Aorta (tissue), 5 donors: ENCODE measurements around the gene MMD. TPM values are rescaled to one million over a fixed set of nuclear protein-coding genes. Genes with fewer than 3 reads are reported as not detected.
A peak's percentile ranks its signal among the peaks of the same experiment; 100 is the strongest.
"Not testable (repeated sequence)": the region's sequence is repeated elsewhere in the genome, so short reads cannot be mapped to it uniquely, and the experiment has no call there.

Experiments
- ATAC-seq: fragments of 200-7000 bp; cut with Tn5 transposase; one replicate; pipeline ENCODE4 v1.9.1; 2022; ENCODE audit warnings: moderate library complexity; ENCODE audit not compliant: low FRiP score
- DNase-seq, 2 donors: peaks; one replicate each; pipeline ENCODE4 v3.0.0-alpha.2; 2020
- H3K27ac ChIP-seq, 2 donors: one replicate each; pipeline ENCODE4 v1.5.1; 2013; ENCODE audit warnings: low read length in 2 of 2, mild to moderate bottlenecking in 2 of 2, moderate library complexity in 2 of 2, control low read depth in 1 of 2, inconsistent platforms in 1 of 2, low read depth in 1 of 2
- H3K27me3 ChIP-seq, 2 donors: one replicate each; pipeline ENCODE4 v1.6.1; 2013; ENCODE audit warnings: control low read depth in 1 of 2, low read length in 1 of 2, mild to moderate bottlenecking in 1 of 2, moderate library complexity in 1 of 2; ENCODE audit not compliant: insufficient read depth in 2 of 2, control insufficient read depth in 1 of 2
- H3K36me3 ChIP-seq, 2 donors: one replicate each; pipeline ENCODE4 v1.6.1; 2013; ENCODE audit warnings: control low read depth in 1 of 2, low read length in 1 of 2, mild to moderate bottlenecking in 1 of 2; ENCODE audit not compliant: insufficient read depth in 2 of 2, control insufficient read depth in 1 of 2
- H3K4me1 ChIP-seq, 2 donors: one replicate each; pipeline ENCODE4 v1.6.1; 2013; ENCODE audit warnings: low read length in 2 of 2, control low read depth in 1 of 2, mild to moderate bottlenecking in 1 of 2, moderate library complexity in 1 of 2; ENCODE audit not compliant: insufficient read depth in 2 of 2, control insufficient read depth in 1 of 2
- H3K4me3 ChIP-seq, 2 donors: one replicate each; pipeline ENCODE4 v1.5.1; 2013; ENCODE audit warnings: low read length in 2 of 2, control low read depth in 1 of 2, mild to moderate bottlenecking in 1 of 2
- H3K9me3 ChIP-seq: one replicate; pipeline ENCODE4 v1.6.1; 2013; ENCODE audit warnings: mild to moderate bottlenecking, low read length; ENCODE audit not compliant: control insufficient read depth
- WGBS, 2 donors: extraction: QIAGEN DNeasy Blood & Tissue Kit; methylation state at CpG; one replicate each; pipeline ENCODE4 v1.1.7; 2013; 5-methylcytosine and 5-hydroxymethylcytosine counted together
- intact Hi-C, 2 donors: fragments of 100-400 bp; cut with DNase I; formaldehyde crosslinking; loops; one replicate each; pipeline versions ENCODE4 v1.14.2 to v1.15.0; 2022
- long read RNA-seq, 2 donors: library from polyadenylated mRNA; unstranded; transcript quantifications; one replicate each; pipeline ENCODE4 v2.0.0, GENCODE V29; 2020 to 2021
- polyA plus RNA-seq, 2 donors: library from polyadenylated mRNA; stranded (reverse); fragments of 200-250 nt; gene quantifications; one replicate each; pipeline ENCODE4 v1.2.3, GENCODE V29; 2013
- total RNA-seq, 2 donors: library from RNA; stranded (reverse); fragmentation: NEBNext Ultra II Directional; extraction: Animal tissue kit (Norgen Biotek cat#: 25700); gene quantifications; one replicate each; pipeline ENCODE4 v1.2.1, GENCODE V29; 2021
- donor health status: healthy with polysubstance abuse.
- donor health status: Bipolar disorder and iron deficiency.
- donor health status: DM: no; HTN: no; CAD: no.
- donor health status: DM: no; HTN: no; CAD: no.
- donor health status: DM: yes; HTN: yes; CAD: no.

Gene MMD, protein sequence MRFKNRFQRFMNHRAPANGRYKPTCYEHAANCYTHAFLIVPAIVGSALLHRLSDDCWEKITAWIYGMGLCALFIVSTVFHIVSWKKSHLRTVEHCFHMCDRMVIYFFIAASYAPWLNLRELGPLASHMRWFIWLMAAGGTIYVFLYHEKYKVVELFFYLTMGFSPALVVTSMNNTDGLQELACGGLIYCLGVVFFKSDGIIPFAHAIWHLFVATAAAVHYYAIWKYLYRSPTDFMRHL
- 10 to 100 TPM in 1 of 2 donors, 1 to 10 TPM in 1; 9.4 to 13.9 TPM for total RNA-seq
- polyA plus RNA-seq, result 10 to 100 TPM in 1 of 2 donors, 1 to 10 TPM in 1; 3.3 to 12.8 TPM
- long read RNA-seq, donor 1, transcript MMD-201 (7 exons, 2,735 nt), result major isoform, 8 of 19 reads
- long read RNA-seq, donor 1, partial matches to known transcripts, result 4 of 19 reads
- long read RNA-seq, donor 1, other reads (novel, unspliced or antisense), result 5 of 19 reads
- long read RNA-seq, donor 2, partial matches to known transcripts, result 0 of 4 reads
- long read RNA-seq, donor 2, other reads (novel, unspliced or antisense), result 1 of 4 reads

DNA sequence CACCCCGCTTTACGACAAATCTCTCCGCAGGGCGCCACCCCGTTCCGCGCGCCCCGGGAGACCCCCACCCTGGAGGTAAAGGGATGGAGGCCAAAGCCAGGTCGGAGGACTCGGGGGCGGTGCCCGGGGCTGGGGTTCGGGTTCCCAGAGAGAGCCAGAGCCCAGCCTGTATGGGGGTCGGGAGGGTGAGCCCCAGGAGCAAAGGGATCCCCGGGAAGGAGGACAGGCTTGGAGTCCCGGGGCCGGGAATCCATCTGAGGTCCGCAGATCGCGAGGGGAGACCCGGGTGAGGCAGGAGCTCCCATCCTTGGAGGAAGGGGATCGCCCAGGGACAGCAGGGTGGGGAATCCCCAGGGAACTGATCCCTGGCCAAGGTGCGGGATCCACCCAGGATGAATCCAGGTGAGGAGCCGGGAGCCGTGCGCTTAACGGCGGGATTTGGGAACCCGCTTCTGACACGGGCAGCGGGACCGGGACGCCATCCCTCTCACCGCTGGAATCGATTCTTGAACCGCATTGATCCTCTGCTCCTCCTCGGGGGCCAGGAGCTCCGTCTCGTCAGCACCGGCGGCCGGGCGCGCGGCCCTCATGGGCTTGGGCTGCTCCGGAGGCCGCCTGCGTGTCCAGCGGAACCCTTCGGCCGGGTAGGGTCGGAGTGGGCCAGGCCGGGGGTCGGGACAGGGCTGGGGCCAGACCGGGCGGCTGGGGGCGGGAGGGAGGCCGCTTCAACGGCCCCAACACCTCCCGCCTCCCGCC is at the start of gene MMD:
MMD (minus strand) TSS at position 657 of the 756 bp plus-strand sequence; CDS start at position 517, 140 bp downstream.
- intact Hi-C loops, result loop anchor here (5.0 to 10.0 kb wide), 3 partner anchors 149 to 331 kb away; partner anchors contain the start of gene PCTP (in 1 of the 2)
- ATAC-seq, result peak; percentile 37
- H3K27me3 ChIP-seq, result no peaks in the 10 kb centered on the region
- H3K9me3 ChIP-seq, result no peaks in the 10 kb centered on the region
- H3K27ac ChIP-seq, result no peak within 1 kb of the TSS
- WGBS, 2 donors, result 1% methylated on average over 53 to 62 of the region's 62 CpGs
- H3K4me3 ChIP-seq, result peak within 1 kb of the TSS; percentile 93 to 100
- DNase-seq, result peak in 1 of 2 donors; percentile 59
- H3K36me3 ChIP-seq, result no peaks in the 10 kb centered on the region
- H3K4me1 ChIP-seq, result peaks cover 0 to 3% of the 10 kb centered on the region in 2 donors

DNA sequence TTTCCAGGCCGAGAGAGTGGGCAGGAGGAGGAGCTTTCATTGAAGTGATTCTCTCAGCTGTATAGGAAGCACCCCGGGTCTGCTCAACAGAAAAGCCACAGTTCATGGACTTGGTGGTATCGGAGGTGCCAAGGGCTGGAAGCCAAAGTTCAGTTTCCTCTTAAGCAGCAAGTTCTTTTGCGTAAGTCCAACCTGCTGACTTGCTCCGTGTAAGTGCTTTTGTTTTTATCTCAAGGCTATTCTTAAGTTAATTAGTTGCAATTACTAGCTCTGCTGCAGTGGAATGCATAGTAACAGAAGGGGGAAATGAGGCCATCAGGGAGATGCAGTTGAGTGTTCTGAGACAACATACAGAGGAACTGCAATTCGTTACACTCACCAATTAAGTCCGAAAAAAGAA is 45.0 kb upstream of the MMD start:
- H3K27ac ChIP-seq, result no peak overlapping the region
- H3K36me3 ChIP-seq, result no peaks in the 10 kb centered on the region
- H3K4me3 ChIP-seq, result no peak overlapping the region
- H3K9me3 ChIP-seq, result no peaks in the 10 kb centered on the region
- H3K4me1 ChIP-seq, result no peaks in the 10 kb centered on the region
- intact Hi-C loops, result no loop called here
- DNase-seq, result no peak
- no peak for ATAC-seq
- no peaks in the 10 kb centered on the region for H3K27me3 ChIP-seq
- 43 to 54% methylated on average over 7 of the region's 7 CpGs for WGBS, 2 donors

DNA sequence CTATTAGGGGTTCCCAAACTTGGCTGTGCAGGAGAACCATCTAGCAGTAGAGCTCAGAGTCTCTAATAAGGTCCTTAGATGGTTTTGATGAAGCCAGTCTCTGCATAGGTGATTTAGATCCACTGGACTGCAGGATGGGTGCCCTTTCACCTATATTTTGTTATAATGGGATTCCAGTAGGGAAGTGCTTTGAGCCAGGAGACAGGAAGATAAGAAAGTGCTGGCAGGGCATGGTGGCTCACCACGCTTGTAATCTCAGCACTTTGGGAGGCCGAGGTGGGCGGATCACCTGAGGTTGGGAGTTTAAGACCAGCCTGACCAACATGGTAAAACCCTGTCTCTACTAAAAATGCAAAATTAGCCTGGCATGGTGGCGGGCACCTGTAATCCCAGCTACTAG is 44.1 kb upstream of the MMD start:
- DNase-seq, ATAC-seq, H3K27ac ChIP-seq, intact Hi-C loops, H3K36me3 ChIP-seq, H3K4me3 ChIP-seq, H3K27me3 ChIP-seq, H3K9me3 ChIP-seq, H3K4me1 ChIP-seq: not testable (repeated sequence)
- 82 to 83% methylated on average over 4 of the region's 4 CpGs for WGBS, 2 donors

DNA sequence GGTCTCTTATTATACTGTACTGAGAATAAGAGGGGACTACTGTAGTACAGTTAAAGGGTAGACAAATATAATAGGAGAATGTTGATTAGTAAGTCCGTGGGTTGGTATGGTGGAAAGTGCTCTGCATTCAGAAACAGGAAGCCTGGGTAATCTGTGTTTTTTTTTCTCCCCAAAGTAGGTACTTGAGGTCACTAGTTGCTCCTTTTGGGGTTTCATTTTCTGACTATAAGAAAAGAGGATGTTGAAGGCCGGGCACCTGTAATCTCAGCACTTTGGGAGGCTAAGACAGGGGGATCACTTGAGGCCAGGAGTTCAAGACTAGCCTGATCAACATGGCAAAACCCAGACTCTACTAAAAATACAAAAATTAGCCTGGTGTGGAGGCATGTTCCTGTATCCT is 42.0 kb upstream of the MMD start:
- intact Hi-C loops, result no loop called here
- Histone ChIP-seq H3K27me3 (no peaks in the 10 kb centered on the region), H3K4me1 (no peaks in the 10 kb centered on the region), H3K9me3 (no peaks in the 10 kb centered on the region), H3K27ac (no peak overlapping the region), H3K4me3 (no peak overlapping the region), H3K36me3 (no peaks in the 10 kb centered on the region)
- WGBS, 2 donors, result 62 to 69% methylated on average over 2 of the region's 2 CpGs
- no peak for DNase-seq
- no peak for ATAC-seq

DNA sequence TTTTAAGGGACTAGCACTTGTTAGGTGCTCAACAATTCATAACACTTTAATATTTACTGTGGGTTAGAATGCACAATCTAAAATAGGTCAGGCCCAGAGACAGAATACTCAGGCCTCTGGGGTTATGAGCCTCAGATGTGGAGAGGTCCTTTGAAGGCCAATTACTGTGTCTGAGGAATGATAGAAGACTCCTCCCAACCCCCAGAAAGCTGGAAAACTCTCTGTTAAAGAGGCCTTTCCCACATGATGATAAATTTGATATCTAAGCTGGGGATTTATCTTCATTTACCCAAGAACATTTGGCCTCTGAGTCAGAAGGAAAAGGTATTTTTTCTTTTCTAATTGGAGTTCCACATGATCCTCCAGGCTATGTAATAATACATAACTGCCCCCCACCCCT is 41.1 kb upstream of the MMD start:
- Histone ChIP-seq H3K36me3 (no peaks in the 10 kb centered on the region), H3K9me3 (no peaks in the 10 kb centered on the region), H3K4me3 (no peak overlapping the region), H3K27ac (no peak overlapping the region), H3K27me3 (no peaks in the 10 kb centered on the region), H3K4me1 (no peaks in the 10 kb centered on the region)
- DNase-seq (no peak), ATAC-seq (no peak)
- intact Hi-C loops, result no loop called here

DNA sequence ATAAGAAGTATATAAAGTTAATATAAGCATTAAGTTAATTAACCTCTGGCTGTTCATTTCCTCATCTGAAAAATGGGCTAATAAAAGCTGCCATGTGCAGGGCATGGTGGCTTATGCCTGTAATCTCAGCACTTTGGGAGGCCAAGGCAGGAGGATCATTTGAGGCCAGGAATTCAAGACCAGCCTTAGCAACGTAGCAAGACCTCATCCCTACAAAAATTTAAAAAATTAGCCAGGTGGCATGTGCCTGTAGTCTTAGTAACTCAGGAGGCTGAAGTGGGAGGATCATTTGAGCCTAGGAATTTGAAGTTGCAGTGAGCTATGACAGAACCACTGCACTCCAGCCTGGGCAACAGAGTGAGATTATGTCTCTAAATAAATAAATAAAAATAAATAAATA is 40.6 kb upstream of the MMD start:
- ATAC-seq (no peak), DNase-seq (no peak)
- no peaks in the 10 kb centered on the region for H3K4me1 ChIP-seq
- H3K36me3 ChIP-seq, result no peaks in the 10 kb centered on the region
- no peaks in the 10 kb centered on the region for H3K27me3 ChIP-seq
- no peak overlapping the region for H3K4me3 ChIP-seq
- no peaks in the 10 kb centered on the region for H3K9me3 ChIP-seq
- WGBS, 2 donors, result 82 to 91% methylated on average over 1 of the region's 1 CpG
- H3K27ac ChIP-seq, result no peak overlapping the region
- intact Hi-C loops, result no loop called here

DNA sequence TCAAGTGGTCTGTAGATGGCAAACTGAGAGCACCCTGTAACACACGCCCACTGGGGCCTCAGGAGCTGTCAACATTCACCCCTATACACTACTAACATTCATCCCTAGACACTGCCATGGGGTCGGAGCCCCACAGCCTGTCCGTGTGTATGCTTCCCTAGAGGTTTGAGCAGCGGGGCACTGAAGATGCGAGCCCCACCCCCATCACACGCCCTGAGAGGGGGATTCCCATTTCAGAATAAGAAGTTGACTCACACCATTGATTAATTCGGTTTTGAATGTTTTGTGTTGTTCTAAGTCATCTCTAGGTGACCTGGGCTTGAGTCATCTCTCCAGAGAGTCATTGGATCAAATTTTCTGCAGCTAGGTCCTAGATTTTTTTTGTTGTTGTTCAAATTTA is 37.3 kb upstream of the MMD start:
- ATAC-seq, result no peak
- no peaks in the 10 kb centered on the region for H3K27me3 ChIP-seq
- H3K27ac ChIP-seq, result no peak overlapping the region
- DNase-seq, result no peak
- no peak overlapping the region for H3K4me3 ChIP-seq
- no peaks in the 10 kb centered on the region for H3K4me1 ChIP-seq
- 64 to 79% methylated on average over 7 of the region's 7 CpGs for WGBS, 2 donors
- H3K36me3 ChIP-seq, result no peaks in the 10 kb centered on the region
- intact Hi-C loops, result no loop called here
- H3K9me3 ChIP-seq, result no peaks in the 10 kb centered on the region

DNA sequence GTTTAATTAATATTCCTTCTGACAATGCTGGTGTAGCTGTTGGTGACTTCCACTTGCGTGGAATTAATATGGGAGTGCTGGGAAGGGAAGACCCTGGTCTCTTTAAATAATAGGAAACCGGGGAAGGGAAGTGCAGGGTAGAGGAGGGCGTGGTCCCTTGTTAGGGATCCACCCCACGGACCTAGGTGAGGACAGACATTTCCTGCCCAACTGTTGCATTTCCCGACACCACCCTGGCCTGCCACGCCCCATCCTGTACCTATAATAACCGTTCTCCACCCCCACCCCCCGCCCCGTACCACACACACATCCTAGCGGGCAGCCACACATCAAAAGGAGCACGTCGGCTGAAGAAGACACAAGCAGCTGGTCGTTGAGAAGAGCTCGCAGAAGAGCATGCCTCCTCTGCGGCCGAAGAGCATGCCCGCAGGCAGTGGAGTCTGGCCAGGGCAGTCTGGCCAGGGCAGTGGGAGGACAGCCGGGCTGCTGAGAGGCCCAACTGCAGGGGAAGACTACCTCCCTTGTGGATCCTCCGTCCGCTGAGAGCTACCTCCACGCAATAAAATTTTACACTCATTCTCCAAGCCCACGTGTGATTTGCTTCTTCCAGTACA is 36.8 kb upstream of the MMD start:
- Histone ChIP-seq H3K4me1 (no peaks in the 10 kb centered on the region), H3K27me3 (no peaks in the 10 kb centered on the region), H3K36me3 (no peaks in the 10 kb centered on the region), H3K9me3 (no peaks in the 10 kb centered on the region), H3K4me3 (no peak overlapping the region), H3K27ac (no peak overlapping the region)
- intact Hi-C loops, result no loop called here
- ATAC-seq, result no peak
- DNase-seq, result no peak
- 86 to 87% methylated on average over 22 of the region's 22 CpGs for WGBS, 2 donors
